NT2/D1 (cell line): ENCODE results near the gene CCDC51.

Experiments used
- SUZ12 ChIP-seq: IDR thresholded peaks from 2 replicates; pipeline ENCODE4 v1.6.1; 2011; ENCODE audit not compliant: insufficient read length, insufficient read depth; ENCODE audit errors: extremely low read depth
- YY1 ChIP-seq: IDR thresholded peaks from 2 replicates; pipeline ENCODE4 v1.6.1; 2011; ENCODE audit not compliant: insufficient read length, insufficient read depth
- ZNF274 ChIP-seq: IDR thresholded peaks from 2 replicates; pipeline ENCODE4 v1.6.1; 2011; ENCODE audit warnings: mild to moderate bottlenecking, low read depth, low read length

GRCh38 chr3:48426401-48426909, 13.5 kb downstream of the CCDC51 start:
- TF ChIP-seq YY1 (no peak), ZNF274 (no peak), SUZ12 (no peak)
